ENCODE measurements around the gene LRG1. TPM values are rescaled to one million over a fixed set of nuclear protein-coding genes. Genes with fewer than 3 reads are reported as not detected.

Gene LRG1
- total and polyA plus RNA-seq, 2 of the 13 experiments (the other 11 are each of a cell fraction or from before 2014, with no cell fraction given), result 12.0 to 39.3 TPM

- TF ChIP-seq DDIT3 (CRISPR knock-in tag; IDR thresholded peaks at IDR 0.05) (no peak), ZBTB2 (CRISPR knock-in tag; IDR thresholded peaks at IDR 0.05; ENCODE audit: low read depth) (0 out of 2 replicates have a peak, but pooled peaks have one; percentile 14), ZFP1 (CRISPR knock-in tag; IDR thresholded peaks at IDR 0.05) (peak; percentile 33; the same call in 1 of the 2 replicates), JUND (CRISPR knock-in tag; IDR thresholded peaks at IDR 0.05) (no peak), NR2C2 (CRISPR knock-in tag; IDR thresholded peaks at IDR 0.05; ENCODE audit: borderline replicate concordance) (peak; percentile 86), HHEX (CRISPR knock-in tag; IDR thresholded peaks at IDR 0.05) (no peak), JUN (CRISPR knock-in tag; IDR thresholded peaks at IDR 0.05) (no peak), ARNT2 (CRISPR knock-in tag; IDR thresholded peaks at IDR 0.05; ENCODE audit: low read depth) (peak; percentile 30; the same call in 1 of the 2 replicates), ZNF563 (CRISPR knock-in tag; IDR thresholded peaks at IDR 0.05) (no peak; the same call in 1 of the 2 replicates), JUNB (CRISPR knock-in tag; IDR thresholded peaks at IDR 0.05; ENCODE audit: borderline replicate concordance) (no peak), TMF1 (CRISPR knock-in tag; IDR thresholded peaks at IDR 0.05; ENCODE audit: low read depth) (no peak), HMGA1 (CRISPR knock-in tag; conservative IDR thresholded peaks at IDR 0.05) (no peak), NR3C1 (CRISPR knock-in tag; IDR thresholded peaks at IDR 0.05) (no peak), ZNF724P (CRISPR knock-in tag; IDR thresholded peaks at IDR 0.05; ENCODE audit: borderline replicate concordance) (no peak), ATF6 (CRISPR knock-in tag; conservative IDR thresholded peaks at IDR 0.05) (no peak), POLR2AphosphoS5 (IDR thresholded peaks at IDR 0.05; ENCODE audit: low read depth, low read length) (peak; percentile 96), CENPT (CRISPR knock-in tag; IDR thresholded peaks at IDR 0.05; ENCODE audit: low read depth) (no peak), ZNF484 (CRISPR knock-in tag; IDR thresholded peaks at IDR 0.05; ENCODE audit: borderline replicate concordance, low read depth) (no peak), ZMAT3 (CRISPR knock-in tag; conservative IDR thresholded peaks at IDR 0.05) (peak; percentile 32; the same call in 1 of the 2 replicates), PPARG (CRISPR knock-in tag; conservative IDR thresholded peaks at IDR 0.05) (no peak; the same call in none of the 2 replicates), ISL2 (CRISPR knock-in tag; IDR thresholded peaks at IDR 0.05) (peak; percentile 58; the same call in 1 of the 2 replicates), SNAPC2 (CRISPR knock-in tag; IDR thresholded peaks at IDR 0.05) (no peak), STAT6 (CRISPR knock-in tag; IDR thresholded peaks at IDR 0.05; ENCODE audit: borderline replicate concordance) (no peak)
These were observed at the start of gene LRG1 (continued) for GRCh38 chr19:4539693-4540581.
